IPS DF 6.9 (cell line): ENCODE results near the gene CEP85L.

Source experiments
- DNase-seq: peaks from one replicate; pipeline ENCODE4 v3.0.0-alpha.2; 2013; ENCODE audit warnings: low read depth, low spot score
- H3K27ac ChIP-seq: one replicate; pipeline ENCODE4 v1.5.1; 2013; ENCODE audit warnings: low read length, control low read depth
- H3K27me3 ChIP-seq: 2 replicates; pipeline ENCODE4 v1.6.1; 2013; ENCODE audit warnings: mild to moderate bottlenecking, low read length; ENCODE audit not compliant: control insufficient read depth, insufficient read depth
- H3K36me3 ChIP-seq: 2 replicates; pipeline ENCODE4 v1.6.1; 2013; ENCODE audit warnings: low read length; ENCODE audit not compliant: control insufficient read depth, insufficient read depth
- H3K4me1 ChIP-seq: 2 replicates; pipeline ENCODE4 v1.6.1; 2013; ENCODE audit warnings: low read length; ENCODE audit not compliant: control insufficient read depth, insufficient read depth
- H3K4me3 ChIP-seq: 2 replicates; pipeline ENCODE4 v1.5.1; 2013; ENCODE audit warnings: mild to moderate bottlenecking, low read length
- H3K9me3 ChIP-seq: 2 replicates; pipeline ENCODE4 v1.6.1; 2013; ENCODE audit warnings: low read length, inconsistent platforms; ENCODE audit not compliant: control insufficient read depth, insufficient read depth

The CEP85L gene

GRCh38 chr6:118419448-118420394 lies 231.7 kb downstream of the CEP85L start:
- H3K27ac ChIP-seq, result no peak overlapping the region
- no peaks in the 10 kb centered on the region for H3K36me3 ChIP-seq
- H3K9me3 ChIP-seq, result no peaks in the 10 kb centered on the region
- peaks cover 2% of the 10 kb centered on the region; the same call in 1 of the 2 replicates for H3K4me1 ChIP-seq
- no peaks in the 10 kb centered on the region for H3K27me3 ChIP-seq
- no peak for DNase-seq
- no peak overlapping the region for H3K4me3 ChIP-seq
